Heart right ventricle (tissue), 16 donors: ENCODE measurements around the gene ANXA2. TPM values are rescaled to one million over a fixed set of nuclear protein-coding genes. Genes with fewer than 3 reads are reported as not detected.
"Not testable (repeated sequence)": the region's sequence is repeated elsewhere in the genome, so short reads cannot be mapped to it uniquely, and the experiment has no call there.

Source experiments
- ATAC-seq, 8 donors: fragments of 200-7000 bp; cut with Tn5 transposase; one replicate each; pipeline ENCODE4 v1.9.1; 2020; ENCODE audit warnings: mild to moderate bottlenecking in 8 of 8, moderate library complexity in 8 of 8, moderate number of reproducible peaks in 1 of 8
- DNase-seq, 2 donors: peaks; one replicate each; pipeline ENCODE4 v3.0.0-alpha.2; 2020
- H3K27ac ChIP-seq, 10 donors: fragments of 200-600 bp; sonication (generic) in 2 of 10; one replicate each; pipeline versions ENCODE4 v1.5.0 to v1.8.0; 2020 to 2022; ENCODE audit warnings: mild to moderate bottlenecking in 3 of 10
- H3K27me3 ChIP-seq, 7 donors: fragments of 200-600 bp; one replicate each; pipeline ENCODE4 v1.8.0; 2021 to 2022; ENCODE audit warnings: mild to moderate bottlenecking in 2 of 7
- H3K36me3 ChIP-seq, 9 donors: fragments of 200-600 bp; sonication (generic) in 1 of 9; one replicate each; pipeline versions ENCODE4 v1.5.0 to v1.8.0; 2020 to 2022; ENCODE audit warnings: mild to moderate bottlenecking in 2 of 9
- H3K4me1 ChIP-seq, 9 donors: fragments of 200-600 bp; sonication (generic) in 1 of 9; one replicate each; pipeline versions ENCODE4 v1.5.0 to v1.8.0; 2020 to 2022; ENCODE audit warnings: mild to moderate bottlenecking in 4 of 9
- H3K4me3 ChIP-seq, 10 donors: fragments of 200-600 bp; sonication (generic) in 2 of 10; one replicate each; pipeline versions ENCODE4 v1.5.0 to v1.8.0; 2020 to 2022; ENCODE audit warnings: mild to moderate bottlenecking in 7 of 10, moderate library complexity in 2 of 10
- H3K9me3 ChIP-seq, 11 donors: fragments of 200-600 bp in 10 of 11; sonication (generic) in 2 of 11; one replicate each; pipeline versions ENCODE4 v1.5.0 to v1.8.0; 2013 to 2022; ENCODE audit warnings: mild to moderate bottlenecking in 2 of 11, control low read depth in 1 of 11, moderate library complexity in 1 of 11
- CTCF ChIP-seq, 9 donors: fragments of 200-600 bp; sonication (generic) in 2 of 9; IDR thresholded peaks; one replicate each; pipeline versions ENCODE4 v1.5.0 to v1.8.0; 2021 to 2022; ENCODE audit warnings: antibody characterized with exemption in 9 of 9, mild to moderate bottlenecking in 5 of 9, moderate library complexity in 1 of 9
- WGBS, 2 donors: extraction: QIAGEN DNeasy Blood & Tissue Kit; methylation state at CpG; one replicate each; pipeline ENCODE4 v1.1.7; 2013; ENCODE audit warnings: inconsistent platforms in 1 of 2; 5-methylcytosine and 5-hydroxymethylcytosine counted together
- intact Hi-C, 10 donors: fragments of 100-400 bp; cut with DNase I; formaldehyde crosslinking; loops; one replicate each; pipeline versions ENCODE4 v1.11.1 to v1.14.2; 2022
- polyA plus RNA-seq, 2 donors: library from polyadenylated mRNA; stranded (reverse); fragments of 200-250 nt; gene quantifications; one replicate each; pipeline ENCODE4 v1.2.3, GENCODE V29; 2013
- total RNA-seq, 10 donors: library from RNA; stranded (reverse); fragmentation: NEBNext Ultra II Directional in 3 of 10; extraction: Animal tissue kit (Norgen Biotek cat#: 25700) in 3 of 10; gene quantifications; one replicate each; pipeline versions ENCODE4 v1.2.1 to v1.2.4, GENCODE V29; 2021 to 2023
- donor health status: Arrhythmogenic right ventricular cardiomyopathy.
- donor health status: ischemic (EF 13 %, LVEDD 7.1; RV severe dilation, severe dysfunction).
- donor health status: healthy with polysubstance abuse.
- donor health status: DM: no; HTN: yes; CAD: no.
- donor health status: DM: no; HTN: no; CAD: no.
- donor health status: ischemic (EF 25% LVEDD 6.9; RV normal size, moderate dysfunction).
- donor health status: ischemic (EF 25% LVEDD 5.7; RV mildly dilated, moderate dysfunction).
- donor health status: healthy.
- donor health status: DM: yes; HTN: yes; CAD: no.
- donor health status: Ischemic cardiomyopathy.
- donor health status: ischemic (EF 35%, LVEDD 5.7; RV mildly dilated, moderate dysfunction).
- donor health status: nonischemic (EF 11% LVEDD 7.7; RV severe dilation, severe dysfunction).
- donor health status: DM: yes; HTN: yes; CAD: no.
- donor health status: PGD.
- donor health status: ischemic (EF 29% LVEDD 5.4; RV normal size, mild dysfunction).
- donor health status: nonischemic (EF 23%, LVEDD 6.1; RV moderate dilation, normal function).

Gene ANXA2
- total and polyA plus RNA-seq, 12 donors = 98.7 to 539 (median 145) TPM

GRCh38 chr15:60417112-60417511, 19.3 kb upstream of the ANXA2 start:
- no peaks in the 10 kb centered on the region for H3K27me3 ChIP-seq
- H3K4me1 ChIP-seq = peaks cover 0 to 16% (median 0%) of the 10 kb centered on the region in 9 donors
- no peak overlapping the region for H3K27ac ChIP-seq
- H3K9me3 ChIP-seq = no peaks in the 10 kb centered on the region
- H3K36me3 ChIP-seq = peaks cover 0 to 19% (median 0%) of the 10 kb centered on the region in 9 donors
- no peak for DNase-seq
- TF ChIP-seq CTCF (IDR thresholded peaks at IDR 0.05) = no peak
- H3K4me3 ChIP-seq = no peak overlapping the region
- 97 to 100% methylated on average over 4 of the region's 4 CpGs for WGBS, 2 donors
- no peak for ATAC-seq
- intact Hi-C loops = no loop called here

GRCh38 chr15:60416484-60416883, 18.7 kb upstream of the ANXA2 start:
- no peaks in the 10 kb centered on the region for H3K9me3 ChIP-seq
- ATAC-seq (no peak), DNase-seq (no peak)
- H3K36me3 ChIP-seq = peaks cover 0 to 14% (median 0%) of the 10 kb centered on the region in 9 donors
- H3K27ac ChIP-seq = no peak overlapping the region
- 97 to 98% methylated on average over 3 of the region's 3 CpGs for WGBS, 2 donors
- TF ChIP-seq CTCF (IDR thresholded peaks at IDR 0.05) = no peak
- H3K4me1 ChIP-seq = peaks cover 0 to 10% (median 0%) of the 10 kb centered on the region in 9 donors
- H3K27me3 ChIP-seq = no peaks in the 10 kb centered on the region
- H3K4me3 ChIP-seq = no peak overlapping the region
- intact Hi-C loops = no loop called here

DNA sequence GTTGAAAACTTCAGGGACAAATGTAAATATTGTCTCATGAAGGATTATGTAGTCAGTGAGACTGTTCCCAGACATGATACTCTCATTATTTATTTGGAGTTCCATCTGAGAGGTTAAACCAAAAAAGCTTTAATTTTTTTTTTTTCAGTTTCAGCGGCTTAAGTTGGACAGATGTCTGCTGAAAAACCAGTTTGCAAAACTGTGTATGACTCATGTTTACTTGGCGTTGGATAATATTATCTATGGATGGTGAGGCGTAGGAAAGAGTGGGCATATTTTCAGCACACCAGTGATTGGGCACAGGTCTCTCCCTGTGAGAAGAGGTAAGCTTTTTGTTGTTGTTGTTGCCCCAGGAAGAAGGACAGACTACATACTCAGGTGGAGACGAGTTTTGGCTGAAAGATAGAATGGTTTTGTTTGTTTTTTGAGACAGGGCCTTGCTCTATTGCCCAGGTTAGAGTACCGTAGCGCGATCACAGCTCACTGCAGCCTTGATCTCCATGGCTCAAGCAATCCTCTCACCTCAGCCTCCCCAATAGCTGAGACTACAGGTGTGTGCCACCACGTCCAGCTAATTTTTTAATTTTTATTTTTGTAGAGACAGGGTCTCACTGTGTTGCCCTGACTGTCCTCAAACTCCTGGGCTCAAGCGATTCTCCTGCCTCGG, 16.4 kb upstream of the ANXA2 start:
- Histone ChIP-seq H3K4me1 (peaks cover 0 to 18% (median 0%) of the 10 kb centered on the region in 9 donors), H3K9me3 (no peaks in the 10 kb centered on the region), H3K4me3 (no peak overlapping the region), H3K27me3 (no peaks in the 10 kb centered on the region), H3K27ac (peak overlapping the region in 1 of 10 donors; percentile 12), H3K36me3 (no peaks in the 10 kb centered on the region)
- ATAC-seq (no peak), DNase-seq (no peak)
- intact Hi-C loops = no loop called here
- 72 to 77% methylated on average over 10 of the region's 10 CpGs for WGBS, 2 donors
- no peak for TF ChIP-seq CTCF (IDR thresholded peaks at IDR 0.05)

GRCh38 chr15:60413231-60413824, 15.5 kb upstream of the ANXA2 start:
- no peaks in the 10 kb centered on the region for H3K36me3 ChIP-seq
- H3K27me3 ChIP-seq = no peaks in the 10 kb centered on the region
- intact Hi-C loops = no loop called here
- H3K27ac ChIP-seq = peak overlapping the region in 1 of 10 donors; percentile 48
- peak in 4 of 8 donors; percentile 30 to 70 (median 45) for ATAC-seq
- H3K9me3 ChIP-seq = no peaks in the 10 kb centered on the region
- H3K4me1 ChIP-seq = peaks cover 0 to 26% (median 0%) of the 10 kb centered on the region in 9 donors
- TF ChIP-seq CTCF (IDR thresholded peaks at IDR 0.05) = no peak
- H3K4me3 ChIP-seq = no peak overlapping the region
- DNase-seq = no peak
- 66 to 67% methylated on average over 9 of the region's 9 CpGs for WGBS, 2 donors

- WGBS, 2 donors = 95 to 96% methylated on average over 21 of the region's 21 CpGs
- intact Hi-C loops, H3K36me3 ChIP-seq: not testable (repeated sequence)
Measured at GRCh38 chr15:60412807-60413206, 15.0 kb upstream of the ANXA2 start.

More at GRCh38 chr15:60412807-60413206, 15.0 kb upstream of the ANXA2 start:
- H3K27me3 ChIP-seq, H3K4me3 ChIP-seq, DNase-seq, ATAC-seq, H3K9me3 ChIP-seq: not testable (repeated sequence)
- Histone ChIP-seq H3K27ac (peak overlapping the region in 1 of 10 donors; percentile 48), H3K4me1 (peaks cover 0 to 31% (median 0%) of the 10 kb centered on the region in 9 donors)
